G401 (cell line): ENCODE results near the gene FAM168B. TPM values are rescaled to one million over a fixed set of nuclear protein-coding genes. Genes with fewer than 3 reads are reported as not detected.
"Not testable (repeated sequence)": the region's sequence is repeated elsewhere in the genome, so short reads cannot be mapped to it uniquely, and the experiment has no call there.

ENCODE experiments used
- DNase-seq: peaks from one replicate; pipeline ENCODE4 v3.0.0-alpha.2; 2015; ENCODE audit warnings: low spot score
- in situ Hi-C: cut with HindIII; loops from 2 replicates; pipeline ENCODE4 v1.10.0; 2016; ENCODE audit warnings: low sequenced_read_pairs, mixed read lengths
- total RNA-seq: library from RNA; depleted of rRNA; stranded (reverse); fragments of >200 nt; shearing (Covaris generic); gene quantifications from 2 replicates; pipeline ENCODE4 v1.2.3, GENCODE V29; 2014; rRNA removed

Gene FAM168B
- total RNA-seq, result 83.2 and 92.2 TPM in 2 replicates

- peak; percentile 77 for DNase-seq
- in situ Hi-C loops, result no loop called here
Observed at GRCh38 chr2:131093006-131093695, at the start of gene FAM168B. FAM168B (minus strand) TSS chr2:131093460; CDS start chr2:131082646, 10,814 bp downstream.

GRCh38 chr2:131142849-131143248 is 49.6 kb upstream of the FAM168B start:
- no peak for DNase-seq
- in situ Hi-C loops, result no loop called here

- no peak for DNase-seq
- in situ Hi-C loops, result no loop called here
Observed at GRCh38 chr2:131140581-131140980, 47.3 kb upstream of the FAM168B start.

GRCh38 chr2:131132729-131133128 is 39.5 kb upstream of the FAM168B start:
- in situ Hi-C loops, result no loop called here
- no peak for DNase-seq

- DNase-seq, result no peak
- in situ Hi-C loops, result no loop called here
Observed at GRCh38 chr2:131130298-131130596, 37.0 kb upstream of the FAM168B start.

- no peak for DNase-seq
- in situ Hi-C loops, result no loop called here
Observed at GRCh38 chr2:131127981-131128380, 34.7 kb upstream of the FAM168B start.

GRCh38 chr2:131127076-131127475 is 33.8 kb upstream of the FAM168B start:
- in situ Hi-C loops, result no loop called here
- peak; percentile 17 for DNase-seq

GRCh38 chr2:131126436-131126835 is 33.2 kb upstream of the FAM168B start:
- in situ Hi-C loops, result no loop called here
- DNase-seq, result no peak

GRCh38 chr2:131125195-131125757 is 32.0 kb upstream of the FAM168B start:
- no peak for DNase-seq
- in situ Hi-C loops, result no loop called here

GRCh38 chr2:131123192-131123591 is 29.9 kb upstream of the FAM168B start:
- in situ Hi-C loops, result no loop called here
- no peak for DNase-seq

GRCh38 chr2:131122496-131122895 is 29.2 kb upstream of the FAM168B start:
- no peak for DNase-seq
- in situ Hi-C loops, result no loop called here

- in situ Hi-C loops, result no loop called here
- DNase-seq, result no peak
Observed at GRCh38 chr2:131121464-131121863, 28.2 kb upstream of the FAM168B start.

- no peak for DNase-seq
- in situ Hi-C loops, result no loop called here
Observed at GRCh38 chr2:131120815-131121317, 27.6 kb upstream of the FAM168B start.

- in situ Hi-C loops, result no loop called here
- DNase-seq, result no peak
Observed at GRCh38 chr2:131115752-131116151, 22.5 kb upstream of the FAM168B start.

- DNase-seq, in situ Hi-C loops: not testable (repeated sequence)
Observed at GRCh38 chr2:131114950-131115349, 21.7 kb upstream of the FAM168B start.

- DNase-seq, result no peak
- in situ Hi-C loops, result no loop called here
Observed at GRCh38 chr2:131113566-131114227, 20.4 kb upstream of the FAM168B start.

GRCh38 chr2:131112529-131112928 is 19.3 kb upstream of the FAM168B start:
- in situ Hi-C loops, result no loop called here
- no peak for DNase-seq

GRCh38 chr2:131105950-131106801 is 12.9 kb upstream of the FAM168B start:
- in situ Hi-C loops, result no loop called here
- no peak for DNase-seq

- no peak for DNase-seq
- in situ Hi-C loops, result no loop called here
Observed at GRCh38 chr2:131105156-131105949, 12.1 kb upstream of the FAM168B start, which contains the start of gene PLEKHB2. PLEKHB2 (plus strand) TSS chr2:131105336; CDS start chr2:131120942, 15,606 bp downstream.
